Measurements from ENCODE around the gene ZFYVE21. TPM values are rescaled to one million over a fixed set of nuclear protein-coding genes. Genes with fewer than 3 reads are reported as not detected.

ZFYVE21 gene
- total and polyA plus RNA-seq, 4 donors = 28.0 to 36.9 (median 30.8) TPM

GRCh38 chr14:103735815-103736545 is 20.4 kb downstream of the ZFYVE21 start:
- DNase-seq (ENCODE audit: low spot score) = no peak
- Histone ChIP-seq H3K27ac (ENCODE audit: low read depth in 1 of 2, low read length in 2 of 2) (no peak overlapping the region), H3K4me1 (ENCODE audit: control insufficient read depth in 4 of 4, insufficient read depth in 4 of 4, low read length in 3 of 4) (peaks cover 0 to 4% (median 0%) of the 10 kb centered on the region in 4 donors), H3K36me3 (ENCODE audit: control insufficient read depth in 4 of 4, insufficient read depth in 3 of 4, low read depth in 1 of 4, low read length in 3 of 4) (peaks cover 11 to 48% (median 20%) of the 10 kb centered on the region in 4 donors), H3K9me3 (ENCODE audit: control insufficient read depth in 4 of 4, low read length in 3 of 4) (no peaks in the 10 kb centered on the region), H3K9ac (ENCODE audit: low read depth in 1 of 2, low read length in 2 of 2) (no peak overlapping the region), H3K4me3 (ENCODE audit: low read depth in 1 of 3, low read length in 3 of 3) (no peak overlapping the region), H3K27me3 (ENCODE audit: control insufficient read depth in 4 of 4, insufficient read depth in 4 of 4, low read length in 3 of 4) (no peaks in the 10 kb centered on the region)
- 92% methylated on average over 22 of the region's 22 CpGs for WGBS
- TF ChIP-seq HNF4G (IDR thresholded peaks at IDR 0.05) (no peak), TAF1 (conservative IDR thresholded peaks at IDR 0.05) (no peak), JUND (IDR thresholded peaks at IDR 0.05) (no peak), YY1 (IDR thresholded peaks at IDR 0.05) (no peak), RAD21 (IDR thresholded peaks at IDR 0.05) (no peak), MAX (IDR thresholded peaks at IDR 0.05) (no peak), RXRA (IDR thresholded peaks at IDR 0.05) (no peak), EGR1 (IDR thresholded peaks at IDR 0.05; ENCODE audit: low read depth in 2 of 2) (no peak), FOXA2 (IDR thresholded peaks at IDR 0.05) (no peak), ZBTB33 (IDR thresholded peaks at IDR 0.05) (no peak), CTCF (IDR thresholded peaks at IDR 0.05; ENCODE audit: low read depth, low read length, missing input control) (no peak)

- no peaks in the 10 kb centered on the region for H3K9me3 ChIP-seq (ENCODE audit: control insufficient read depth in 4 of 4, low read length in 3 of 4)
- no peak overlapping the region for H3K9ac ChIP-seq (ENCODE audit: low read depth in 1 of 2, low read length in 2 of 2)
- H3K36me3 ChIP-seq (ENCODE audit: control insufficient read depth in 4 of 4, insufficient read depth in 3 of 4, low read depth in 1 of 4, low read length in 3 of 4) = peaks cover 11 to 49% (median 20%) of the 10 kb centered on the region in 4 donors
- 88% methylated on average over 10 of the region's 10 CpGs for WGBS
- H3K27me3 ChIP-seq (ENCODE audit: control insufficient read depth in 4 of 4, insufficient read depth in 4 of 4, low read length in 3 of 4) = no peaks in the 10 kb centered on the region
- H3K4me1 ChIP-seq (ENCODE audit: control insufficient read depth in 4 of 4, insufficient read depth in 4 of 4, low read length in 3 of 4) = peaks cover 0 to 4% (median 0%) of the 10 kb centered on the region in 4 donors
- no peak overlapping the region for H3K27ac ChIP-seq (ENCODE audit: low read depth in 1 of 2, low read length in 2 of 2)
- no peak for DNase-seq (ENCODE audit: low spot score)
- peak; percentile 66 for TF ChIP-seq NR2F2 (IDR thresholded peaks at IDR 0.05)
- no peak for TF ChIP-seq EGR1 (IDR thresholded peaks at IDR 0.05; ENCODE audit: low read depth in 2 of 2)
- no peak overlapping the region for H3K4me3 ChIP-seq (ENCODE audit: low read depth in 1 of 3, low read length in 3 of 3)
Measured at GRCh38 chr14:103736546-103737431, 21.2 kb downstream of the ZFYVE21 start.

All from liver (tissue), 9 donors.